Adrenal gland (tissue), 5 donors: ENCODE measurements around the gene TSPAN3.

Experiments used
- CTCF ChIP-seq, 6 experiments: fragments of 450-650 bp in 4 of 6; fragments of 200-600 bp in 2 of 6; sonication (generic) in 1 of 6; IDR thresholded peaks; 1 replicate in 5 of 6; 2 replicates in 1 of 6; pipeline versions ENCODE4 v1.5.1 to v1.8.0; 2016 to 2021; ENCODE audit warnings: antibody characterized with exemption in 6 of 6, mild to moderate bottlenecking in 2 of 6, moderate library complexity in 1 of 6
- POLR2A ChIP-seq, 2 donors: fragments of 450-650 bp; IDR thresholded peaks; one replicate each; pipeline ENCODE4 v1.6.1; 2017; ENCODE audit warnings: antibody characterized with exemption in 2 of 2, mild to moderate bottlenecking in 2 of 2, moderate library complexity in 1 of 2
- donor health status: DM: no; HTN: no; CAD: no.

GRCh38 chr15:77002954-77003912, 67.7 kb downstream of the TSPAN3 start:
- TF ChIP-seq CTCF (IDR thresholded peaks at IDR 0.05) (no peak), POLR2A (IDR thresholded peaks at IDR 0.05) (no peak)
